Hepatocyte (in vitro differentiated cells): ENCODE data around the gene NUP62.

Experiments
- EZH2 ChIP-seq: fragments of 200-600 bp; sonication (generic); IDR thresholded peaks from 2 replicates; pipeline ENCODE4 v1.6.1; 2016; ENCODE audit warnings: antibody characterized with exemption, mild to moderate bottlenecking, borderline replicate concordance
- EZH2phosphoT487 ChIP-seq: fragments of 200-600 bp; sonication (generic); IDR thresholded peaks from one replicate; pipeline ENCODE4 v1.6.1; 2018; ENCODE audit warnings: antibody characterized with exemption, mild to moderate bottlenecking, low read depth, moderate library complexity; ENCODE audit not compliant: unreplicated experiment, severe bottlenecking
- TF ChIP-seq, protein P1 (sequence below): fragments of 200-600 bp; sonication (generic); IDR thresholded peaks from 2 replicates; pipeline ENCODE4 v1.5.1; 2016; ENCODE audit warnings: antibody characterized with exemption, mild to moderate bottlenecking; ENCODE audit not compliant: poor library complexity

DNA sequence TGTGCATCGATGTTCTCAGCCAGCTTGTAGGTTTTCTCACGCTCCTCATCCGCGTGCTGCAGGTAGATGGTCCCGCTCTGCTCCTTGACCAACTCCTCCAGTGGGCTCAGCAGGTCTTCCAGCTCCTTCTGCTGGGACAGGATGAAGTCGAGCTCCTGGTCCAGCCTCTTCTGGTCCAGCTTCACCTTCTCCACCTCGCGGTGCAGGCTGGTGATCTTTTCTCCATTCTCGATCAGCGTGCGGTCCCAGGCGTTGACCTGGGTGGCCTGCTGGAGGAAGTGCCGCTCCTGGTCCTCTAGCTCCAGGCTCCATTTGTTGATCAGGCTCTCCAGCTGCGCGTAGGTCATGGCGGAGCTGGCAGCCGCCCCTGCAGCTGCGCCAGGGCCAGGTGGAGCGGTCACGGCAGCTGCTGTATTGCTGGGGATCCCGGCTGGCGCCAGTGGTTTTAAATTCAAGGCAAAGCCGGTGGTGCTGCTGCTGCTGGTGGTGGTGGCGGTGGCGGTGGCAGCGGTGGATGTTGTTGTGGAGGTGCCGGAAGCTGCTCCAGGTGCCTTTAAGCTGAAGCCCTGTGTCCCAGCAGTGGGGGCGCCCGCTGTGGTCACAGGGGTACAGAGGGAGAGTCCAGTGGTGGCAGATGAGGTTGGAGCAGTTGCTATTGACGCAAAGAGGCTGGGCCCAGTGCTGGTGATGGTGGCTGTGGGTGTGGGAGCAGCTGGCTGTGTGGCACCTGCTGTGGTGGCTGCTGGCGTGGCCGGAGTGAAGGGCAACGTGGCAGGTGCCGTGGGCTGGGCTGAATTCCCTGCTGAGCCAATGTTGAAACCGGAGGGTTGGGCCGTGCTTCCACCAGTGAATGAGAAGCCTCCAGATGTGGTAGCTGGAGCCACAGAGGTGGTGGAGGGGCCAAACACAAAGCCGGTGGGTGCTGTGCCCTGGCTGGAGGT lies 20.6 kb downstream of the NUP62 start:
- TF ChIP-seq, protein P1, sequence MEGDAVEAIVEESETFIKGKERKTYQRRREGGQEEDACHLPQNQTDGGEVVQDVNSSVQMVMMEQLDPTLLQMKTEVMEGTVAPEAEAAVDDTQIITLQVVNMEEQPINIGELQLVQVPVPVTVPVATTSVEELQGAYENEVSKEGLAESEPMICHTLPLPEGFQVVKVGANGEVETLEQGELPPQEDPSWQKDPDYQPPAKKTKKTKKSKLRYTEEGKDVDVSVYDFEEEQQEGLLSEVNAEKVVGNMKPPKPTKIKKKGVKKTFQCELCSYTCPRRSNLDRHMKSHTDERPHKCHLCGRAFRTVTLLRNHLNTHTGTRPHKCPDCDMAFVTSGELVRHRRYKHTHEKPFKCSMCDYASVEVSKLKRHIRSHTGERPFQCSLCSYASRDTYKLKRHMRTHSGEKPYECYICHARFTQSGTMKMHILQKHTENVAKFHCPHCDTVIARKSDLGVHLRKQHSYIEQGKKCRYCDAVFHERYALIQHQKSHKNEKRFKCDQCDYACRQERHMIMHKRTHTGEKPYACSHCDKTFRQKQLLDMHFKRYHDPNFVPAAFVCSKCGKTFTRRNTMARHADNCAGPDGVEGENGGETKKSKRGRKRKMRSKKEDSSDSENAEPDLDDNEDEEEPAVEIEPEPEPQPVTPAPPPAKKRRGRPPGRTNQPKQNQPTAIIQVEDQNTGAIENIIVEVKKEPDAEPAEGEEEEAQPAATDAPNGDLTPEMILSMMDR = no peak
- TF ChIP-seq EZH2phosphoT487 = no peak
- TF ChIP-seq EZH2 = no peak
